Heart left ventricle (tissue), 16 donors: ENCODE data around the gene CORO1C. TPM values are rescaled to one million over a fixed set of nuclear protein-coding genes. Genes with fewer than 3 reads are reported as not detected.

Experiments used
- ATAC-seq, 4 donors: fragments of 200-7000 bp; cut with Tn5 transposase; one replicate each; pipeline ENCODE4 v1.9.1; 2020 to 2022; ENCODE audit warnings: moderate library complexity in 4 of 4, mild to moderate bottlenecking in 3 of 4, moderate number of reproducible peaks in 1 of 4
- DNase-seq, 5 donors: peaks; one replicate each; pipeline ENCODE4 v3.0.0-alpha.2; 2020
- H3K27ac ChIP-seq, 12 donors: fragments of 200-600 bp; sonication (generic) in 4 of 12; one replicate each; pipeline versions ENCODE4 v1.5.0 to v1.8.0; 2016 to 2022; ENCODE audit warnings: mild to moderate bottlenecking in 2 of 12
- H3K27me3 ChIP-seq, 9 donors: fragments of 200-600 bp; sonication (generic) in 2 of 9; one replicate each; pipeline versions ENCODE4 v1.5.1 to v1.8.0; 2016 to 2022; ENCODE audit warnings: mild to moderate bottlenecking in 3 of 9
- H3K36me3 ChIP-seq, 9 donors: fragments of 200-600 bp; sonication (generic) in 2 of 9; one replicate each; pipeline versions ENCODE4 v1.5.0 to v1.8.0; 2018 to 2022; ENCODE audit warnings: mild to moderate bottlenecking in 2 of 9
- H3K4me1 ChIP-seq, 12 donors: fragments of 200-600 bp; sonication (generic) in 4 of 12; one replicate each; pipeline versions ENCODE4 v1.5.0 to v1.8.0; 2016 to 2022; ENCODE audit warnings: mild to moderate bottlenecking in 3 of 12
- H3K4me3 ChIP-seq, 12 donors: fragments of 200-600 bp; sonication (generic) in 4 of 12; one replicate each; pipeline versions ENCODE4 v1.5.0 to v1.8.0; 2017 to 2022; ENCODE audit warnings: mild to moderate bottlenecking in 9 of 12, moderate library complexity in 4 of 12
- H3K9me3 ChIP-seq, 12 donors: fragments of 200-600 bp; sonication (generic) in 4 of 12; one replicate each; pipeline versions ENCODE4 v1.5.0 to v1.8.0; 2016 to 2022; ENCODE audit warnings: mild to moderate bottlenecking in 1 of 12
- POLR2A ChIP-seq, 2 donors: fragments of 450-650 bp; IDR thresholded peaks; one replicate each; pipeline ENCODE4 v1.6.1; 2017; ENCODE audit warnings: antibody characterized with exemption in 2 of 2, mild to moderate bottlenecking in 2 of 2, moderate library complexity in 2 of 2
- WGBS, 4 donors: extraction: QIAGEN DNeasy Blood & Tissue Kit in 2 of 4; methylation state at CpG; one replicate each; pipeline versions ENCODE4 v1.1.5 to v1.1.7; 2013 to 2018; 5-methylcytosine and 5-hydroxymethylcytosine counted together
- intact Hi-C, 10 donors: fragments of 100-400 bp; cut with DNase I; formaldehyde crosslinking; loops; one replicate each; pipeline versions ENCODE4 v1.11.1 to v1.14.2; 2022
- polyA plus RNA-seq, 2 donors: library from polyadenylated mRNA; stranded (reverse); fragments of 200-250 nt; gene quantifications; one replicate each; pipeline ENCODE4 v1.2.3, GENCODE V29; 2013
- total RNA-seq, 9 donors: library from RNA; depleted of rRNA in 2 of 9; stranded (reverse); fragments of >200 nt in 2 of 9; fragmentation: NEBNext Ultra II Directional in 3 of 9; extraction: Animal tissue kit (Norgen Biotek cat#: 25700) in 3 of 9; gene quantifications; one replicate each; pipeline versions ENCODE4 v1.1.0 to v1.2.4, GENCODE V29; 2016 to 2023
- TF ChIP-seq, protein P1 (sequence below), 12 donors: fragments of 200-600 bp; sonication (generic) in 4 of 12; IDR thresholded peaks; one replicate each; pipeline versions ENCODE4 v1.5.0 to v1.8.0; 2018 to 2022; ENCODE audit warnings: antibody characterized with exemption in 12 of 12, mild to moderate bottlenecking in 5 of 12
- donor health status: ischemic (EF 13 %, LVEDD 7.1; RV severe dilation, severe dysfunction).
- donor health status: healthy with polysubstance abuse.
- donor health status: DM: no; HTN: yes; CAD: no.
- donor health status: DM: no; HTN: no; CAD: no.
- donor health status: ischemic (EF 25% LVEDD 6.9; RV normal size, moderate dysfunction).
- donor health status: ischemic (EF 25% LVEDD 5.7; RV mildly dilated, moderate dysfunction).
- donor health status: healthy.
- donor health status: DM: yes; HTN: yes; CAD: no.
- donor health status: ischemic (EF 35%, LVEDD 5.7; RV mildly dilated, moderate dysfunction).
- donor health status: nonischemic (EF 11% LVEDD 7.7; RV severe dilation, severe dysfunction).
- donor health status: DM: yes; HTN: yes; CAD: no.
- donor health status: PGD.
- donor health status: ischemic (EF 29% LVEDD 5.4; RV normal size, mild dysfunction).
- donor health status: nonischemic (EF 23%, LVEDD 6.1; RV moderate dilation, normal function).

CORO1C gene
- total and polyA plus RNA-seq, 11 donors, result 18.3 to 119 (median 65.2) TPM

DNA sequence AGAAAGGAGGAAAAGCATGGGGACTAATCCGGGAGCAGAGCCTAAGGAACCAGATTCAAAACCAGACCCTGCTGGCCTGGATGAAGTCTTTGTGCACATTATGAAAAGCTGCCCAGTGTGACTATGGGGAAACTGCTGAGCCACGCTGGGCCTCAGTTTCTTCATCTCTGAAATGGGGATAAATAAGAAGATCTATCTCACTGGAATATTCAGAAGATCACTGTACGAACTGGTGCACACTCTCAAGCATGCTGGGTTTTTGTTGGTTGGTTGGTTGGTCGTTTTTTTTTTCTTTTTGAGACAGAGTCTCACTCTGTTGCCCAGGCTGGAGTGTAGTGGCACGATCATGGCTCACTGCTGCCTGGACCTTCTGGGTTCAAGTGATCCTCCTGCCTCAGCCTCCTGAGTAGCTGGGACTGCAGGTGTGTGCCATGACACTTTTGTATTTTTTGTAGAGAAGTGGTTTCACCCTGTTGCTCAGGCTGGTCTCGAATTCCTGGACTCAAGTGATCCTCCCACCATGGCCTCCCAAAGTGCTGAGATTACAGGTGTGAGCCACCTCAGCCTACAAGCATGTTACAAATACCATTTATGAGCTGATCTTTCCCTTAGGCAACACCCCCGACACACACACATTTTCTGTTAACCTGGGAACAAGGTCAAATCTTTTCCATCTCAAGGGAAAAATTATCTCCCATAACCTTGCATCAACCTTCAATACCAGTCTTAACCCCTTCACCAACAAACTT, 33.4 kb upstream of the CORO1C start:
- TF ChIP-seq, protein P1, sequence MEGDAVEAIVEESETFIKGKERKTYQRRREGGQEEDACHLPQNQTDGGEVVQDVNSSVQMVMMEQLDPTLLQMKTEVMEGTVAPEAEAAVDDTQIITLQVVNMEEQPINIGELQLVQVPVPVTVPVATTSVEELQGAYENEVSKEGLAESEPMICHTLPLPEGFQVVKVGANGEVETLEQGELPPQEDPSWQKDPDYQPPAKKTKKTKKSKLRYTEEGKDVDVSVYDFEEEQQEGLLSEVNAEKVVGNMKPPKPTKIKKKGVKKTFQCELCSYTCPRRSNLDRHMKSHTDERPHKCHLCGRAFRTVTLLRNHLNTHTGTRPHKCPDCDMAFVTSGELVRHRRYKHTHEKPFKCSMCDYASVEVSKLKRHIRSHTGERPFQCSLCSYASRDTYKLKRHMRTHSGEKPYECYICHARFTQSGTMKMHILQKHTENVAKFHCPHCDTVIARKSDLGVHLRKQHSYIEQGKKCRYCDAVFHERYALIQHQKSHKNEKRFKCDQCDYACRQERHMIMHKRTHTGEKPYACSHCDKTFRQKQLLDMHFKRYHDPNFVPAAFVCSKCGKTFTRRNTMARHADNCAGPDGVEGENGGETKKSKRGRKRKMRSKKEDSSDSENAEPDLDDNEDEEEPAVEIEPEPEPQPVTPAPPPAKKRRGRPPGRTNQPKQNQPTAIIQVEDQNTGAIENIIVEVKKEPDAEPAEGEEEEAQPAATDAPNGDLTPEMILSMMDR (IDR thresholded peaks at IDR 0.05), result no peak
- TF ChIP-seq POLR2A (IDR thresholded peaks at IDR 0.05), result no peak
- Histone ChIP-seq H3K27ac (no peak overlapping the region), H3K36me3 (no peaks in the 10 kb centered on the region), H3K4me1 (peaks cover 0 to 14% (median 4%) of the 10 kb centered on the region in 12 donors), H3K27me3 (no peaks in the 10 kb centered on the region), H3K9me3 (no peaks in the 10 kb centered on the region), H3K4me3 (no peak overlapping the region)
- 90 to 92% (median 90%) methylated on average over 7 of the region's 7 CpGs for WGBS, 4 donors
- no peak for DNase-seq
- no peak for ATAC-seq
- intact Hi-C loops, result loop anchor here in 2 of 10 donors (5.0 kb wide), 1 partner anchor 32 kb away; the partner anchor contains the start of gene CORO1C (in 2 of the 2)

DNA sequence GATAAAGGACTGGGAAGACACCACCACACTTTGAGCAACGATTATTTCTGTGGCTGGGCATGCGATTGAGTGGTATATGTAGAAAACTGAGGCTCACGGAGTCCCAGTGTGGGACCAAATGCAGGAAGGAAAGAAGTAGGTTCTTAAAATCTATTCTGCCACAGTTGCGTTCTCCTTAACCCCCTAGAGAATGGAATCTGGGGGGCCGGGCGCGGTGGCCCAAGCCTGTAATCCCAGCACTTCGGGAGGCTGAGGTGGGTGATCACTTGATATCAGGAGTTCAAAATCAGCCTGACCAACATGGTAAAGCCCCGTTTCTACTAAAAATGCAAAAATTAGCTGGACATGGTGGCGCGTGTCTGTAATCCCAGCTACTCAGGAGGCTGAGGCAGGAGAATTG, 29.9 kb upstream of the CORO1C start:
- DNase-seq (no peak), ATAC-seq (no peak)
- Histone ChIP-seq H3K9me3 (no peaks in the 10 kb centered on the region), H3K36me3 (no peaks in the 10 kb centered on the region), H3K4me1 (peaks cover 0 to 5% (median 0%) of the 10 kb centered on the region in 12 donors), H3K27ac (no peak overlapping the region), H3K27me3 (no peaks in the 10 kb centered on the region), H3K4me3 (no peak overlapping the region)
- 93 to 98% (median 97%) methylated on average over 11 of the region's 11 CpGs for WGBS, 4 donors
- TF ChIP-seq, protein P1 (IDR thresholded peaks at IDR 0.05), result no peak
- intact Hi-C loops, result no loop called here

DNA sequence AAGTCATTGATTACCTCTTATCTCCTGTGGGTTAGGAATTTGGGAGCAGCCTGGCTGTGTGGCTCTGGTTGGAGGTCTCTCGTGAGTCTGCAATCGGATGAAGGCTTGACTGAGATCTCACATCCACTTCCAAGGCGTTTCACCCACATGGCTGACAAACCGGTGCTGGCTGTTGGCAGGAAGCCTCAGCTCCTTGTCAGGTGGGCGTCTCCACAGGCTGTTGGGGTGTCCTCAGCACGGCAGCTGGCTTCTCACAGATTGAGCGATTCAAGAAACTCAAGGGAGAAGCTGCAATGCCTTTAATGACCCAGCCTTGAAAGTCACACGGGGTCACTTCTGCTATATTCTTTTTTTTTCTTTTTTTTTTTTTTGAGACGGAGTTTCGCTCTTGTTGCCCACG, 28.6 kb upstream of the CORO1C start:
- Histone ChIP-seq H3K27ac (no peak overlapping the region), H3K4me3 (no peak overlapping the region), H3K4me1 (no peaks in the 10 kb centered on the region), H3K9me3 (no peaks in the 10 kb centered on the region), H3K27me3 (no peaks in the 10 kb centered on the region), H3K36me3 (no peaks in the 10 kb centered on the region)
- TF ChIP-seq, protein P1 (IDR thresholded peaks at IDR 0.05), result no peak
- no peak for TF ChIP-seq POLR2A (IDR thresholded peaks at IDR 0.05)
- WGBS, 4 donors, result 76 to 83% (median 78%) methylated on average over 11 of the region's 11 CpGs
- intact Hi-C loops, result no loop called here
- no peak for DNase-seq
- ATAC-seq, result no peak

DNA sequence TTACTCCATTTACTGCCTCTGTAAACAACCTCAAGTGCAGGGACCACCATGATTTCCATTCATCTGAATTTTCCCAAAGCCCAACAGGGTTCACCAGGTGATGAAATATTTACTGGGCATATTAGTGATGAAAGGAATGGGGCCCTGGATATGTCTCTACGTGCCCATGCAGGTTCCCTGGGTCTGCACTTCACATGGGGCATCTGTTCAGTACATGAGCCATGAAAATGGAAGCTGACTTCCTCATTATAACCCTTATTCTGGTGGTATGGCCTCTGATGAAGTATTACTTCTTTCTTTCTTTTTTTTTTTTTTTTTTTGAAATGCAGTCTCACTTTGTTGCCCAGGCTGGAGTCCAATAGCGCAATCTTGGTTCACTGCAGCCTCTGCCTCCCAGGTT, 26.5 kb upstream of the CORO1C start:
- no peaks in the 10 kb centered on the region for H3K4me1 ChIP-seq
- no peak for ATAC-seq
- no peaks in the 10 kb centered on the region for H3K36me3 ChIP-seq
- intact Hi-C loops, result no loop called here
- TF ChIP-seq POLR2A (IDR thresholded peaks at IDR 0.05), result no peak
- TF ChIP-seq, protein P1 (IDR thresholded peaks at IDR 0.05), result no peak
- H3K27ac ChIP-seq, result no peak overlapping the region
- WGBS, 4 donors, result 84 to 100% (median 92%) methylated on average over 2 of the region's 2 CpGs
- DNase-seq, result no peak
- no peaks in the 10 kb centered on the region for H3K27me3 ChIP-seq
- H3K9me3 ChIP-seq, result no peaks in the 10 kb centered on the region
- no peak overlapping the region for H3K4me3 ChIP-seq
